KOPT-K1 (cell line): ENCODE results near the gene SLC25A23.

ENCODE experiments used
- H3K27ac ChIP-seq: fragments of 200-600 bp; sonication (generic); 2 replicates; pipeline ENCODE4 v1.5.1; 2016; ENCODE audit warnings: antibody characterized with exemption, mild to moderate bottlenecking, low read depth, low read length; ENCODE audit not compliant: poor library complexity, severe bottlenecking
- H3K36me3 ChIP-seq: fragments of 200-600 bp; sonication (generic); 2 replicates; pipeline ENCODE4 v1.5.1; 2017; ENCODE audit warnings: antibody characterized with exemption, mild to moderate bottlenecking, low read length, moderate library complexity; ENCODE audit not compliant: insufficient read depth
- H3K9me3 ChIP-seq: fragments of 200-600 bp; sonication (generic); 2 replicates; pipeline ENCODE4 v1.5.1; 2017; ENCODE audit warnings: antibody characterized with exemption, low read length, mild to moderate bottlenecking; ENCODE audit not compliant: insufficient read depth, poor library complexity, severe bottlenecking

SLC25A23 gene

GRCh38 chr19:6489278-6490061 is 29.9 kb upstream of the SLC25A23 start:
- peak overlapping the region; percentile 48 for H3K27ac ChIP-seq
- peaks cover 7% of the 10 kb centered on the region for H3K9me3 ChIP-seq
- no peaks in the 10 kb centered on the region for H3K36me3 ChIP-seq

DNA sequence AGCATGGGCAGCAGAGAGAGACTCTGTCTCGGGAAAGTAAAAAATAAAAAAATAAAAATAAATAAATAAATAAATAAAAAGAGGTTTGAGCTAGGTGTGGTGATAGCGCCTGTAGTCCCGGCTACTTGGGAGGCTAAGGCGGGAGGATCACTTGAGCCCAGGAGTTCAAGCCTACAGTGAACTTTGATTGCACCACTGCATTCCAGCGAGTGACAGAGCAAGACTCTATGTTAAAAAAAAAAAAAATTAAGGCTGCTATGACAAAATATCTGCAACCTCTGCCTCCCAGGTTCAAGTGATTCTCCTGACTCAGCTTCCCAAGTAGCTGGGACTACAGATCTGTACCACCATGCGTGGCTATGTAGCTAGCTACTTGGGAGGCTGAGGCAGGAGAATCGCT is 25.2 kb upstream of the SLC25A23 start:
- no peaks in the 10 kb centered on the region for H3K36me3 ChIP-seq
- H3K9me3 ChIP-seq = no peaks in the 10 kb centered on the region
- H3K27ac ChIP-seq = no peak overlapping the region

- no peak overlapping the region for H3K27ac ChIP-seq
- H3K36me3 ChIP-seq = 0 out of 2 replicates have a peak, but pooled peaks cover 3% of the 10 kb centered on the region
- no peaks in the 10 kb centered on the region for H3K9me3 ChIP-seq
Measured at GRCh38 chr19:6484230-6484629, 24.6 kb upstream of the SLC25A23 start.

- H3K36me3 ChIP-seq = peaks cover 13% of the 10 kb centered on the region; the same call in 1 of the 2 replicates
- H3K9me3 ChIP-seq = no peaks in the 10 kb centered on the region
- H3K27ac ChIP-seq = peak overlapping the region; percentile 4
Measured at GRCh38 chr19:6483235-6483634, 23.6 kb upstream of the SLC25A23 start.

- H3K36me3 ChIP-seq = peaks cover 14% of the 10 kb centered on the region; the same call in 1 of the 2 replicates
- H3K9me3 ChIP-seq = no peaks in the 10 kb centered on the region
- peak overlapping the region; percentile 93 for H3K27ac ChIP-seq
Measured at GRCh38 chr19:6482343-6482686, 22.7 kb upstream of the SLC25A23 start.

GRCh38 chr19:6481541-6482342 is 22.1 kb upstream of the SLC25A23 start, which contains the start of gene DENND1C:
Gene DENND1C (minus strand): TSS chr19:6481787. CDS start chr19:6481695, 92 bp downstream.
- Histone ChIP-seq H3K36me3 (peaks cover 20% of the 10 kb centered on the region), H3K9me3 (no peaks in the 10 kb centered on the region), H3K27ac (peak within 1 kb of the TSS; percentile 93)

DNA sequence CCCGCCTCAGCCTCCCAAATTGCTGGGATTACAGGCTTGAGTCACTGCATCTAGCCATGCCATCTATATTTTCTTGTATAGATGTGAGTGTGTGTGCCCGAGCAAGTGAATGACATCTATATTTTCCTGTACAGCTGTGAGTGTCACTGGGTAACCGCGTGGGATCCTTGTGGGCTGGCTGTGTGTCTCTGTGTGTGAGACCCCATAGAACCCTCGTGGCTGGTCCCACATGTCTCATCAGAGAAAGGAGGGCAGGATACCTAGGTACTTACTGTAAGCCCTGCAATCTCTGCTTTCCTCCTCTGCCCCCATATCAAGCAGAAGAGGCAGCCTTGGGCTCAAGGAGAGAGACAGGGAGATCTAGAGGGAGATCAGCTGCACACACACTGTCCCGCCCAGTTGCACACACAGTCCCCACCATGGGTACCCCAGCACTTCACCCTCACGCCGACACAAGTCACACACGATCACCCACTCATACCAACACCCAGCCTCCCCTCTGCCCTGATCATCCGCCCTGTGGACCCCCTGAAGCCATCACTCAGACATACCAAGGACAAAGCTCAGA is 21.3 kb upstream of the SLC25A23 start:
- Histone ChIP-seq H3K27ac (peak overlapping the region; percentile 93), H3K36me3 (peaks cover 28% of the 10 kb centered on the region), H3K9me3 (peaks cover 4% of the 10 kb centered on the region)

GRCh38 chr19:6479836-6480398 is 20.3 kb upstream of the SLC25A23 start:
- Histone ChIP-seq H3K36me3 (peaks cover 38% of the 10 kb centered on the region), H3K27ac (peak overlapping the region; percentile 13), H3K9me3 (peaks cover 4% of the 10 kb centered on the region)

- Histone ChIP-seq H3K36me3 (peaks cover 48% of the 10 kb centered on the region), H3K27ac (peak overlapping the region; percentile 29), H3K9me3 (peaks cover 4% of the 10 kb centered on the region)
Measured at GRCh38 chr19:6478815-6479214, 19.2 kb upstream of the SLC25A23 start.

- Histone ChIP-seq H3K9me3 (peaks cover 4% of the 10 kb centered on the region), H3K36me3 (peaks cover 54% of the 10 kb centered on the region), H3K27ac (no peak overlapping the region)
Measured at GRCh38 chr19:6476896-6477431, 17.4 kb upstream of the SLC25A23 start.

DNA sequence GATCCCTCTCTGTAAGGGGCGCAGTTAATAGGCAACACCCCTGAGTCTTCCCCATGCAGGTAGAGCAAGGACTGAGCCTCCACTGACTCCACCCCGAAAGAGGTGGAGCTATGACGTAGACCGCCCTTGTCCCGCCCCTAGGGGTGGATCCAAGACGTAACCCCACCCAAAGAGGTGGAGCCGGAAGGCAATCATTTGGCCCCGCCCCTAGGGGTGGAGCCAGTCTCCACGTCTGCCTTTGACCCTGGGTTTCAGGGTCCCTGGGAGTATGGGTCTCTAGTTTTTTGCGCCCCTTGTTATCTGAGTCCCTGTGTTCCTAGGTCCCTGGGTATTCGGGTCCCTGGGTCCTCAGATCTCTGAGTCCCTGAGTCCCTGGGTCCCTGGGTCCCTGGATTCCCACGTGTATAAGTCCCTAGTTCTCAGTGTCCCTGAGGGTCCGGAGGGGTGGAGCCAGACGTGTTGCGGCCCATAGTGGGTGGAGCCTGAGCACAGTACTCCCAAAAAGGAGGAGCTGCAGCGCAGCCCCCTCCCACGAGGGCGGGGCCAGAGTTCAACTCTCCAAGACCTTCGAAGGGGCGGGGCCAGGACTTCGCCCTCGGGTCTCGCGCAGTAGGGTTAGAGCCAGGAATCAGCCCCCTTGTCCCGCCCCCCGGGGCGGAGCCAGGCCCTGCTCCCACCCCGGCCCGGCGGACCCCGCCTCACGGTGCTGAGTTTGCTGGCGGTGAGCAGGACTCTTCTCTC is 16.7 kb upstream of the SLC25A23 start:
- H3K9me3 ChIP-seq = peaks cover 4% of the 10 kb centered on the region
- peaks cover 56% of the 10 kb centered on the region for H3K36me3 ChIP-seq
- no peak overlapping the region for H3K27ac ChIP-seq

- H3K27ac ChIP-seq = no peak overlapping the region
- H3K36me3 ChIP-seq = peaks cover 64% of the 10 kb centered on the region
- peaks cover 4% of the 10 kb centered on the region for H3K9me3 ChIP-seq
Measured at GRCh38 chr19:6475321-6476108, 15.9 kb upstream of the SLC25A23 start.

DNA sequence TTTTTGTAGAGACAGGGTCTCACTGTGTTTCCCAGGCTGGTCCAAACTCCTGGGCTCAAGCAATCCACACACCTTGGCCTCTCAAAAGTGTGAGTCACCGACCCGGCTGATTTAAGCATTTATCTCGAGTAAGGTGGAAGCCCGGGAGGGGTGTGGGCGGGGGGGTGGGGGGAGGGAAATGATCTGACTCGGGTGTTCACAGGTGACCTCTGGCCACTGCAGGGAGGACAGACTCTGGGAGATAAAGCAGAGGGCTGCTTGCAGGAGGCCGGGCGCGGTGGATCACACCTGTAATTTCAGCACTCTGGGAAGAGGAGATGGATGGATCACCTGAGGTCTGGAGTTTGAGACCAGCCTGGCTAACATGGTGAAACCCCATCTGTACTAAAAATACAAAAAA is 14.1 kb upstream of the SLC25A23 start:
- H3K27ac ChIP-seq = no peak overlapping the region
- peaks cover 72% of the 10 kb centered on the region for H3K36me3 ChIP-seq
- H3K9me3 ChIP-seq = peaks cover 4% of the 10 kb centered on the region

DNA sequence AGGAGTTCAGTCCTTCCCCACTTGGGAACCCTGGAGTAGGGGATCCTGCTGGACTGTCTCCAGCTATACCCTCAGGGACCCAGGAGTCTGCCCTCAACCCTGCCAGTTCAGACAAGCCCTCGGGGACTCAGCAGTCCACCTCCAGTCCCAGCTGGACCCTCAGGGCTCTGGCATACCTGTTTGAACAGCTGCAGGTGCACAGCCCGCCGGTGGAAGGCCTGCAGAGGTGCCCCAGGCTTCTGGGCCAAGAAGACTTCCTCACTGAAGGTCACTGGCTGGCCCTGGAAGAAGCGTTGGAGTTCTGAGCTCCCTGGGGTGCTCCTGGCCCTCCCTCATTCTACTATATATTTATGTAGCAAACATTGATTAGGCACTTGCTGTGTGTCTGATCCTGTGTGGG is 13.1 kb upstream of the SLC25A23 start:
- Histone ChIP-seq H3K36me3 (peaks cover 76% of the 10 kb centered on the region), H3K9me3 (peaks cover 4% of the 10 kb centered on the region), H3K27ac (no peak overlapping the region)
